ENCODE results near the gene TSEN2. TPM values are rescaled to one million over a fixed set of nuclear protein-coding genes. Genes with fewer than 3 reads are reported as not detected.

Gene TSEN2
- polyA plus RNA-seq, 1 experiment: 11.0 TPM

GRCh38 chr3:12470680-12471079 lies 13.6 kb upstream of the TSEN2 start:
- ChIA-PET POLR2A (interaction anchor here (0.5 to 1.4 kb wide), 2 partner anchors 14 to 119 kb away, joined by 3 to 4 read pairs; partner anchors contain the start of gene TSEN2), CTCF (interaction anchor here (1.1 to 3.4 kb wide), 4 partner anchors 9 to 335 kb away, joined by 3 to 19 read pairs (median 11); no protein-coding TSS in a partner anchor)
- no peak for DNase-seq (ENCODE audit: low read depth, low spot score)
- no peaks in the 10 kb centered on the region for H3K9me3 ChIP-seq (ENCODE audit: control insufficient read depth, insufficient read depth, low read length)
- H3K27me3 ChIP-seq (ENCODE audit: control insufficient read depth, insufficient read depth, low read length): peaks cover 3% of the 10 kb centered on the region
- TF ChIP-seq CTCF (IDR thresholded peaks at IDR 0.05; ENCODE audit: low read depth, low read length): no peak
- H3K4me3 ChIP-seq (ENCODE audit: low read depth, low read length): no peak overlapping the region
- no peak overlapping the region for H3K27ac ChIP-seq (ENCODE audit: low read depth, low read length)

- Histone ChIP-seq H3K27ac (ENCODE audit: low read depth, low read length) (no peak overlapping the region), H3K4me3 (ENCODE audit: low read depth, low read length) (no peak overlapping the region), H3K9me3 (ENCODE audit: control insufficient read depth, insufficient read depth, low read length) (no peaks in the 10 kb centered on the region), H3K27me3 (ENCODE audit: control insufficient read depth, insufficient read depth, low read length) (peaks cover 3% of the 10 kb centered on the region)
- POLR2A ChIA-PET: no interaction called here
- CTCF ChIA-PET: interaction anchor here (2.0 to 3.4 kb wide), 3 partner anchors 9 to 336 kb away, joined by 8 to 19 read pairs (median 14); no protein-coding TSS in a partner anchor
- DNase-seq (ENCODE audit: low read depth, low spot score): no peak
- no peak for TF ChIP-seq CTCF (IDR thresholded peaks at IDR 0.05; ENCODE audit: low read depth, low read length)
Measured at GRCh38 chr3:12471241-12471640, 13.0 kb upstream of the TSEN2 start.

GRCh38 chr3:12472000-12472610 lies 12.2 kb upstream of the TSEN2 start:
- ChIA-PET POLR2A (no interaction called here), CTCF (interaction anchor here (2.0 to 3.4 kb wide), 2 partner anchors 333 to 337 kb away, joined by 8 to 14 read pairs; no protein-coding TSS in a partner anchor)
- DNase-seq (ENCODE audit: low read depth, low spot score): no peak
- Histone ChIP-seq H3K9me3 (ENCODE audit: control insufficient read depth, insufficient read depth, low read length) (no peaks in the 10 kb centered on the region), H3K27me3 (ENCODE audit: control insufficient read depth, insufficient read depth, low read length) (peaks cover 3% of the 10 kb centered on the region), H3K4me3 (ENCODE audit: low read depth, low read length) (no peak overlapping the region), H3K27ac (ENCODE audit: low read depth, low read length) (no peak overlapping the region)
- no peak for TF ChIP-seq CTCF (IDR thresholded peaks at IDR 0.05; ENCODE audit: low read depth, low read length)

- ChIA-PET CTCF (no interaction called here), POLR2A (no interaction called here)
- Histone ChIP-seq H3K9me3 (ENCODE audit: control insufficient read depth, insufficient read depth, low read length) (no peaks in the 10 kb centered on the region), H3K27ac (ENCODE audit: low read depth, low read length) (no peak overlapping the region), H3K27me3 (ENCODE audit: control insufficient read depth, insufficient read depth, low read length) (peaks cover 2% of the 10 kb centered on the region), H3K4me3 (ENCODE audit: low read depth, low read length) (no peak overlapping the region)
- no peak for DNase-seq (ENCODE audit: low read depth, low spot score)
- no peak for TF ChIP-seq CTCF (IDR thresholded peaks at IDR 0.05; ENCODE audit: low read depth, low read length)
Measured at GRCh38 chr3:12472796-12473195, 11.5 kb upstream of the TSEN2 start.

DNA sequence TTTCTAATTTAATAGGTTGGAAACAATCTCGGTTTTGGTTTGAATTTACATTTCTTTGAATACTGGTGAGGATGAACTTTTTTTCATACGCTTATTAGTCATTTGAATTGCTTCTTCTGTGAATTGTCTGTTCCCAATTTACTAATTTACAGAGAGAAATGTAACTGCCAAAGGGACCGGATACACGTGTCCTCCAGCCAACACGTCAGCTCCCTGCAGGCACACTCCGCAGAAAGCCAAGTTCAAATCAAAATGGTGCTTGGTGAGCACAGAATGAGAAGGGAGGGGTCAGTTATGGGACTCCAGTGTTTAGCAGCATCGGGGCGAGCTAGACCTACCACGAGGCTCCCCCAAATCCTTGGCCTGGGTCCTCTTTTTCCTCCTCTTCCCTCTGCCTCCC lies 10.8 kb upstream of the TSEN2 start:
- CTCF ChIA-PET: no interaction called here
- H3K9me3 ChIP-seq (ENCODE audit: control insufficient read depth, insufficient read depth, low read length): no peaks in the 10 kb centered on the region
- TF ChIP-seq CTCF (IDR thresholded peaks at IDR 0.05; ENCODE audit: low read depth, low read length): no peak
- no peak for DNase-seq (ENCODE audit: low read depth, low spot score)
- H3K27ac ChIP-seq (ENCODE audit: low read depth, low read length): no peak overlapping the region
- H3K4me3 ChIP-seq (ENCODE audit: low read depth, low read length): no peak overlapping the region
- POLR2A ChIA-PET: no interaction called here
- no peaks in the 10 kb centered on the region for H3K27me3 ChIP-seq (ENCODE audit: control insufficient read depth, insufficient read depth, low read length)
